AG04450 (cell line): ENCODE results near the gene TAF4. TPM values are rescaled to one million over a fixed set of nuclear protein-coding genes. Genes with fewer than 3 reads are reported as not detected.
"Not testable (repeated sequence)": the region's sequence is repeated elsewhere in the genome, so short reads cannot be mapped to it uniquely, and the experiment has no call there.

Source experiments
- CTCF ChIA-PET: fragments of 300-600, 350-600 bp; formaldehyde crosslinking; extraction: SDS; loops from one replicate; lab custom pipeline; 2022; ENCODE audit warnings: antibody characterized with exemption, inconsistent platforms; lab: Charles Lee
- POLR2A ChIA-PET: fragments of 350-600 bp; formaldehyde crosslinking; extraction: SDS; loops from one replicate; lab custom pipeline; 2021; ENCODE audit warnings: antibody characterized with exemption, inconsistent platforms; lab: Yijun Ruan, JAX
- DNase-seq: peaks from one replicate; pipeline ENCODE4 v3.0.0-alpha.2; 2011; ENCODE audit warnings: low read depth, low spot score
- H3K27ac ChIP-seq: one replicate; pipeline ENCODE4 v1.5.1; 2012; ENCODE audit warnings: low read depth, low read length, control low read depth
- H3K27me3 ChIP-seq: one replicate; pipeline ENCODE4 v1.6.0; 2012; ENCODE audit warnings: low read length; ENCODE audit not compliant: control insufficient read depth, insufficient read depth
- H3K4me3 ChIP-seq: 2 replicates; pipeline ENCODE4 v1.5.1; 2011; ENCODE audit warnings: mild to moderate bottlenecking, low read depth, low read length, control low read depth
- H3K9me3 ChIP-seq: 2 replicates; pipeline ENCODE4 v1.5.1; 2012; ENCODE audit warnings: low read length; ENCODE audit not compliant: control insufficient read depth, insufficient read depth
- CTCF ChIP-seq: IDR thresholded peaks from 2 replicates; pipeline ENCODE4 v1.5.1; 2011; ENCODE audit warnings: low read depth, low read length, control low read depth, inconsistent platforms
- polyA plus RNA-seq: library from polyadenylated mRNA; depleted of rRNA; stranded (reverse); fragments of >200 nt; gene quantifications from 2 replicates; pipeline ENCODE4 v1.2.3, GENCODE V29; 2011

TAF4 gene
- polyA plus RNA-seq, 1 experiment = 2.7 TPM

DNA sequence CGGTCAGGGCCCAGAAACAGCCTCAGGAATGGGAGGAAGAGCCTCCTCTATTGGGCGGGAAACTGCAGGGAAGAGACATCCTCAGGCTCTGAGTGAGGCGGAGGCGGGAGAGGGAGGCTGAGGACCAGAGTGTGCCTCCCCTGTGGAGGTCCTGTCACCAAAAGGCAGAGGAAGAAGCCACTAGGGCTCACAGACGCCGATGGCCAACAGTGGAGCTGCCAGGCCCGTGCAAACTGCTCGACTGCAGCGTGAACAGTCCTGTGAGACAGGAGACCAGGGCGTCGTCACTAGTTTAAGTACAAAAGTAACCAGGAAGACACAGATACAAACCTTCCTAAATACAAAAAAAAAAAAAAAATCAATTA is 82.7 kb downstream of the TAF4 start:
- ChIA-PET POLR2A (interaction anchor here (0.6 kb wide), 1 partner anchor 42 kb away, joined by 5 read pairs; no protein-coding TSS in a partner anchor), CTCF (no interaction called here)
- H3K9me3 ChIP-seq = no peaks in the 10 kb centered on the region; the same call in 1 of the 2 replicates
- H3K27ac ChIP-seq = no peak overlapping the region
- no peak overlapping the region for H3K4me3 ChIP-seq
- no peak for TF ChIP-seq CTCF
- H3K27me3 ChIP-seq = no peaks in the 10 kb centered on the region
- no peak for DNase-seq

DNA sequence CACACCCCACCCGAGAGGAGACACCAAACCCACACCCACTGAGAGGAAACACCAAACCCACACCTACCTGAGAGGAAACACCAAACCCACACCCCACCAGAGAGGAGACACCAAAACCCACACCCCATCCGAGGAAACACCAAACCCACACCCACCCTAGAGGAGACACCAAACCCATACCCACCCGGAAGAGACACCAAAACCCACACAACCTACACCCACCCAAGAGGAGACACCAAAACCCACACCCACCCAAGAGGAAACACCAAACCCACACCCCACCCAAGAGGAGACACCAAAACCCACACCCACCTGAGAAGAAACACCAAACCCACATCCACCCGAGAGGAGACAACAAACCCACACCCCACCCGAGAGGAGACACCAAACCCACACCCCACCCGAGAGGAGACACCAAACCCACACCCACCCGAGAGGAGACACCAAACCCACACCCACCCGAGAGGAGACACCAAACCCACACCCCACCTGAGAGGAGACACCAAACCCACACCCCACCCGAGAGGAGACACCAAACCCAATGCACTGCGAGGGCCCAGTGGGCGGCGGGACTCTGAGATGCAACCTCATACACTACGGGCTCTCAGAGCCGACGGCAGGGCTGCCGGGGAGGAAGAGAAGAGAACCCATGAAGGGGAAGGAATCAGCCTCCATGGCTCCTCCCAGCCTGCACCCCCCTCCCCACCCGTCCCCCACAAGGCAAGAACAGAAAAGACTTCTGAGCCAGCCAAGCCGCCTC is 83.3 kb downstream of the TAF4 start:
- TF ChIP-seq CTCF = no peak
- Histone ChIP-seq H3K27me3 (no peaks in the 10 kb centered on the region), H3K4me3 (no peak overlapping the region), H3K9me3 (no peaks in the 10 kb centered on the region; the same call in 1 of the 2 replicates), H3K27ac (no peak overlapping the region)
- CTCF ChIA-PET = no interaction called here
- DNase-seq = no peak
- POLR2A ChIA-PET = no interaction called here

- H3K27me3 ChIP-seq, H3K9me3 ChIP-seq, CTCF ChIA-PET, H3K27ac ChIP-seq, POLR2A ChIA-PET, H3K4me3 ChIP-seq, DNase-seq: not testable (repeated sequence)
Measured at GRCh38 chr20:61981691-61982090, 84.0 kb downstream of the TAF4 start.

GRCh38 chr20:61980647-61981583 is 84.8 kb downstream of the TAF4 start:
- ChIA-PET CTCF (no interaction called here), POLR2A (no interaction called here)
- H3K9me3 ChIP-seq = no peaks in the 10 kb centered on the region; the same call in 1 of the 2 replicates
- DNase-seq = no peak
- no peak overlapping the region for H3K4me3 ChIP-seq
- TF ChIP-seq CTCF = peak; percentile 36; the same call in 1 of the 2 replicates
- no peak overlapping the region for H3K27ac ChIP-seq
- no peaks in the 10 kb centered on the region for H3K27me3 ChIP-seq

GRCh38 chr20:61979701-61980635 is 85.7 kb downstream of the TAF4 start:
- ChIA-PET CTCF (no interaction called here), POLR2A (no interaction called here)
- Histone ChIP-seq H3K27ac (no peak overlapping the region), H3K27me3 (no peaks in the 10 kb centered on the region), H3K4me3 (no peak overlapping the region), H3K9me3 (no peaks in the 10 kb centered on the region; the same call in 1 of the 2 replicates)
- TF ChIP-seq CTCF = no peak
- no peak for DNase-seq
